NCI-H345 (cell line): ENCODE results near the gene POP5.

ENCODE experiments used
- DNase-seq: peaks from one replicate; lab custom pipeline; 2025; lab: John Stamatoyannopoulos, UW

The POP5 gene

DNA sequence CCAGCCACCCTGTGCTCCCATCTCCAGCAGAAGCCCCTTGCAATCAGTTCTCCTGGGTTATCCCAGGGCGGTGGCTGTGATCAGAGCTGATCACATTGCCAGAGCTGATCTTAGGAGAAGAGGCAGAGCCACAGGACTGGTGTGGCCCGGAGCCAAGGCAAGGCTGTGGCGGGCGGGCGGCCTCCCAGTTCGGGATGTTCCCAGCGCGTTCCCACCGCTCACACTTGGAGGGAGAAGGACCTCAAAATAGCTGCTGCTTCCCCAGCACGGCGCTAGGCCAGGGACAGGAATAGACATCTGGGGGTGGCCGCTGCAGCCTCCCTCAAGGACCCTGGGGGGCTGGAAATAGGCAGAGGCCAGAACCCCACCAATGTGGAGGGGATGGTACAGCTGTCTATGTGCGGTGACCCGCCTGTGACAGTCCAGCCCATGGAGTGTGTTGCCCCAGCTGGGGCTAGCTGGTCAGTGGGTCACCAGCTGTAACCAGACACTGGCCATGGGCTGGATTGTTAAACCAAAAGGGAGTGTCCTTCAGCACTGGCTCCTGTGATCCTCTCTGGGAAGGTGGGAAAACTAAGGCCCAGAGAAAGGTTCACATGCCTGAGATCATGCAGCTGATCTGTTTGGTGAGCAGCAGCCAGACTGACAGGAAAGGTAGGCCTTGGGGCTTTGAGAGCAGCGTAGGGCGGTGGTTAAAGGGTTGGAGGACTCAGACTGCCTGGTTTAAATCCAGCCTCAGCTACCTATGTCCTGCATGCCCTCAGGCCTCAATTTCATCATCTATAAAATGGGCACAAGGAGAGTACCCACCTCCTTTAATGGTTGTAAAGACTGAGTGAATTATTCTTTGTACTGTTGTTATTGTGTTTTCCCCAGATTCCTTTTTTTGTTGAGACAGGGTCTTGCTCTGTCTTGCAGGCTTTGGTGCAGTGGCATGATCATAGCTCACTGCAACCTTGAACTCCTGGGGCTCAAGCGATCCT lies 8.0 kb upstream of the POP5 start:
- DNase-seq, result no peak

DNA sequence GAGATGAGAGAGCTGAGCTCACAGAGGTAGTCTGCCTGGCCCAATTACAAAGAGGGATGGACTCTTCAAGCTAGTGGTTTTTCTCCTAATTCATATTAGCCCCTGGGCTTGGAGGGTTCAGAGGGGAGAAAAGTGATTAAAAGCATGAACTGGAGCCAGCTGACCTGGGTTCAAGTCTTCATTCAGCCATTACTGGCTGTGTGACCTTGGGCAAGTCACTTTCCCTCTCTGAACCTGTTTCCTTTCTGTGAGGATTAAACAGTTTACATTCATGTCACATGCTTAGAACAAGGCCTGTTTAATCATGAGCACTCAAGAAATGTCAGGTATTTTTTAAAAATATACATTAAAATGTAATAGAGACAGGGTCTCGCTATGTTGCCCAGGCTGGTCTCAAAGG lies 7.2 kb upstream of the POP5 start:
- no peak for DNase-seq

DNA sequence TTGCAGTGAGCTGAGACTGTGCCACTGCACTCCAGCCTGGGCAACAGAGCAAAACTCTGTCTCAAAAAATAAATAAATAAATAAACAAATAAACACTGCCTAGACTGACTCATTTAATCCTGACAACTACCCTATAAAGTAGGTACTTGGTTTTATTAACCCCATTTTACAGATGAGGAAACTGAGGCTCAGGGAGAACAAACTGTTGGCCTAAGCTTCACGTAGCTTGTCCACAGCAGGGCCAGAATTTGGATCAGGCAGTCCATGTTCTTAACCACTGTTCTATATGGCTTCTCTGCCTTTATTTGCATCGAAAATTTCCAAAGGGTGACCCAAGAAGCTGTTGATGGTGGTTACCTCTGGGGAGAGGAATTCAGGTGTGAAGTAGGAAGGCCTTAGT lies 5.7 kb upstream of the POP5 start:
- DNase-seq, result no peak

DNA sequence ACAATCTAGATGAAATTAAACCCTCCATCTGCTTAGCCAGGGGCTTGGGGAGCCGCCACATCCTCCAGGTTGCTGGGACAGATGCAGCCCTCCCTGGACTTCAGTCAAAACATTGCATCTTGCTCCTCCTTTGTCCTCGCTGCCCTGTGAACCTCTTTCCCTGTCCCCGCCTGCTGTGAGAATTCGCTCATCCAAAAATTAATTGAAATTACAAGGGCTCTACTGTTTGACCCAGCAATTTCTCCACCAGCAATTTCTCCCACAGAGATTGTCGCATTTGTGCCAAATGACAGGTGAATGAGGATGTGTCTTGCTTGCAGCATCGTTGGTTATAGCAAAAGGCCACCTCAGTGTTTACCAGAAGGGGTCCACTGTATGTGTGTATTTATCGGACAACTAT lies 5.0 kb upstream of the POP5 start:
- DNase-seq, result no peak

DNA sequence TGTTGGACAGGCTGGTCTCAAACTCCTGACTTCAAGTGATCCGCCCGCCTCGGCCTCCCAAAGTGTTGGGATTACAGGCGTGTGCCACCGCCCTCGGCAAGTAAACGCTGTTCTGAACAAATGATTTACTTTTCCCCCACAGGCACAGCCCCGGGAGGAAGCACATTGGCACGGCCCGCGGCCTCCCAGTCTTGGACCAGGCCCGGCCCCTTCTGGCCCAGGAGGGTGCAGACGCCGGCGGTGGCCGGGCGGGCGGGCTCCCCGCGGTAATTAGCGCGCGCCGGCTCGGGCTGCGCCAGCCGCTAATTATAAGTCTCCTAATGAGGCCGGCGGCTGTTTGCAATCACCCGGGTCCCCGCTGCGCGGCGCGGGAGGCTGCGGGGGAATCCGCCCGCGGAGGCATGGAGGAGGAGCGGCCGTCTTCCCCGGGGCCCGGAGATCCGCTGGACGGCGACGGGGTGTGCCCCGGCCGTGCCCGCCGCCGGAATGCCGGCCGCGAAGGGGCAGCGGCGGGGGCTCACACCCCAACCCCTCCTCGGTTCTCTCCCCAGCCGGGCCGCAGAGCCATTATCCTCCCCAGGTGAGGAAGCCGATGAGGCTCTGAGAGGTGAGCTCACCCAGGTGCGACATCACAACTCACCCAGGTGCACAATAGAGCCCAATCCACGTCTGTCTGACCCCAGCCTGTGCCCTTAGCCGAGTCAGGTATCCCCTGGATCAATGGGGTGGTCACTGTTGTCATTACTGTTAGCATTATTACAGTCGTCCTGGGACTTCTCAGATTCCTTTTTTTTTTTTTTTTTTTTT lies 3.3 kb upstream of the POP5 start:
- peak; percentile 25 for DNase-seq

DNA sequence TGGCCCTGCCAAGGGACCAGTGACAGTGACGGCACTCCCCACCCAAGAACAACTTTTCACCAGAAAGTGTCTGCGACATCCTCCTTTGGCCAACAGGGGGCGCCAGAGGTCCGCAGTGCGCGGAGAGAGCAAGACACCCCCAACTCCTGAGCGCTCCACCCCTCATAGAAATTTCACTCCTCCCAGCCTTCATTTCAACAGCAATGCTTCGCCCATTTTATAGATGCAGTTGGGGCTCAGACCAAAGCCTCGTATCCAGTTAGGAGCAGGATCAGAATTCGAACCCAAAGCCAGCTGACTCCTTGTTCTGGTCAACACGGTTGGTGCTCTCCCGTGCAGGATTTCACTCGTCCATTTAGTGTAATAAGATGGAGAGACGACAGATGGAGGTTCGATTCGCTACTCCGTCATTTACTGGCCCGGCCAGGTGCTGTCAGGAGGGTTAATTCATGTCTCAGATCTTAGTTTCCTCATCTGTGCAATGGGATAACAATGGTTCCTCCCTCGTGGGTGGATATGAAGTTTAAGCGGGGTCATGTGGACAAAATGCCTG lies 2.4 kb upstream of the POP5 start:
- DNase-seq, result peak; percentile 75

DNA sequence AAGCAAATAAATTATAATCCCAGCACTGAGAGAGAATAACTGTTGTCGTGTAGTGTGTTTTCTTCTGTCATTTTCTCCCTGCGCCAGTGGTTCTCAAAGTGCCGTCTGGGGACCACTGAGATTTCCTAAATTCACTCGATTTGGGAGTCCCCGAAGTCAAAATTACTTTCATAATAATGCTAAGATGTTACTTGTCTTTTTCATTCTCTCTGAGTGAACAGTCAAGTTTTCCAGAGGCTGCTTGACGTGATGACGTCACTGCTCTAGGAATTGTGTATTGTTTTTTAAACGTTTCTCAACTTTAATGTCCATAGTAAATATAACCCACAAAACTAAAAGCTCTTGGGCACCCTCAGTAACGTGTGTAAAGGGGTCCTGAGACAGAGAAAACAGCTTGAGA lies 796 bp upstream of the POP5 start:
- DNase-seq, result no peak

DNA sequence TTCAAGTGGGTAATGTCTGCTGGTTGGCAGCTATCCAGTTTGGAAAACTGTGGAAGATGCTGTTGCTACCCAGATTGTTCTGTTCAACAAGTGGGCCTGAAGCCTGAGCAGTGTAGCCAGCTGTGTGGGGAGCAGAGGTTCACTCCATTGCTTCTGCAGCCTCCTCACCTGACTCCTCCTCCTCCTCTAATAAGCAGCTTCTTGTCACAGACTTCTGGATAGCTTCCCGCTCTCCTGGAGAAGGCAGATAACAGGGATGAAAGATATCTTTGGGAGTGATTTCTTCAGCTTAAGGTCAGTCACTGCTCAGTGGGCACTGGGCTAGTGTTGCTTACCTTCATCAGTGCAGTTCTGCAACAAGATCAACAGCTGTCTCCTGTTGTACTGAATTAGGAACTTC lies 2.0 kb downstream of the POP5 start:
- peak; percentile 11 for DNase-seq

DNA sequence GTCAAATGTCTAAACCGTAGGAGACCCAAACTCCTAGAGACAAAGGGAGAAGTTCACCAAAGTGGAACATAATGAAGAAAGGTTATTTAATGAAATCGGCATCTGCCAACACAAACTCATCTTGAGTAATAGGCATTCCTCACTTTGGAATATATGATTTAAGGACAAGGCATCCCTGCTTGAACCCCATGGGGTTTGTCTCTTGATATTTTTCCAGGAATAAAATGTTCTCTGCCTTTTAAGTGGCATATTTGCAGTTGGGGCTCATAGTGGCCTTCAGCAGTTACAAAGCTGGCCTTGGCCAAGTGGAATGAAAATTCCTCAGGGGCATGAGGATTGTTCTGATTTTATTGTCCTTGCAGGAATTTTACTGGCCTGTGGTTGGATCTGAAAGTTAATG lies 7.1 kb downstream of the POP5 start:
- DNase-seq, result no peak

DNA sequence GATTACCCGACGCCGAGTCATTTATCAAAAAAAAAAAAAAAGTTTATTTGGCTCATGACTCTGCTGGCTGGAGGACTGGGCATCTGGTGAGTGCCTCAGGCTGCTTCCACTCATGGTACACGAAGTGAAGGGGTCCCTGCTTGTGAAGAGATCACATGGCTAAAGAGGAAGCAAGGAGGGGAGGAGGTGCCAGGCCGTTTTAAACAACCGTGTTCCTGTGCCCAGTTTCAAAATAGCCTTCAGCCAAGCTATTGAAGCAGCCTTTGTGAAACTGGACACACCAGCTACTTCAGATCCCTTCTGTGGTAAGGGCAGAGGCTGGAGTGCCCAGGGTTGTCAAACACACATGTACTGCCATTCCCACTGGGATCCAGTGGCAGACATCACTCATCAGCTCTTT lies 7.6 kb downstream of the POP5 start:
- DNase-seq, result no peak

DNA sequence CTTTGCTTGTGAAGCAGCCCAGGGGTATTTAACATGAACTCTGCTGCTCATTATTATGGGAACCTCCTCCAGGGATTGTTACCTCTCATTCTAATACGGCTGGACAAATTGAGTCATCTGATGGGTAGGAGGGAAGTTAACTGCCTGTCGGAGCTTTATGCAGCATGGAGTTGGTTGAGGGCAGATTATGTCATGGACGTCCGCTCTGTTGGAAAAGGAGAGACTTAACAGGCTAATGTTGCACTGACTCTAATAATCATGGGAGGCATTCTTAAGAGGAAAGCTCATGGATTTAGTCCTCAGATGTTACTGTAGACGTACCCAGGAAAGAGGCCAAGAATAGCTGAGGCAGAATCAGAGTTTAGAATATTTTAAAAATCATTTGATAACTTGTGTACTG lies 9.9 kb downstream of the POP5 start:
- no peak for DNase-seq

DNA sequence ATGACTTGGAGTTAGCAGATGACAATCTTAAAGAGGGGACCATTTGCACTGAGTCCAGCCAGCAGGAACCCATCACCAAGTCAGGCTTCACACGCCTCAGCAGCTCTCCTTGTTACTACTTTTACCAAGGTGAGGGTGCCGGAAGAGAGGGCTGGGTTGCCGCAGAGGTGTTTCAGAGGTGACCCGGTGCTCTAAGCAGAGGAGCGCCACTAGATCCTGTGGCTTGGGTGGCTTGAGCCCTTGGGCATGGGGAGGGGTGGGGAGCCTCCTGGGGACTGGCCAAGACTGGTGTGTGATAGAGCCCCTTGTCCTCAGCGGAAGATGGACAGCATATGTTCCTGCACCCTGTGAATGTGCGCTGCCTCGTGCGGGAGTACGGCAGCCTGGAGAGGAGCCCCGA lies 17.7 kb downstream of the POP5 start:
- DNase-seq, result no peak

DNA sequence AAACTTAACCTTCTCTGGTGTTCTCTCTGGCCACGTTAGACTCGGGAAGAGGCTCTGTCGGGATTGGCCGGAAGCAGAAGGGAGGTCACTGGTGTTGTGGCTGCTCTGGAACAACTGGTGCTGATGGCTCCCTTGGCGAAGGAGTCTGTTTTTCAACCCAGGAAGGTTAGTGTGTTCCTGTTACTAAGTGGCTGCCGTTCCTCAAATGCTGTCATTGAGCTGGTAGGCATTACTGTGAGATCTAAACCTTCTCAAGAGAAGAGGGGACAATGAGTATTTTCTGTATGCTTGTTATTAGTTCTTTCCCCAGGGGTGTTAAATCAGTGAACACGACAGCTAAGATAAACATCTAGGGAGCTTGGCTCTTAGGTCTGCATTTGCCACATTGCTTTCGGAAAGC lies 18.3 kb downstream of the POP5 start:
- no peak for DNase-seq

DNA sequence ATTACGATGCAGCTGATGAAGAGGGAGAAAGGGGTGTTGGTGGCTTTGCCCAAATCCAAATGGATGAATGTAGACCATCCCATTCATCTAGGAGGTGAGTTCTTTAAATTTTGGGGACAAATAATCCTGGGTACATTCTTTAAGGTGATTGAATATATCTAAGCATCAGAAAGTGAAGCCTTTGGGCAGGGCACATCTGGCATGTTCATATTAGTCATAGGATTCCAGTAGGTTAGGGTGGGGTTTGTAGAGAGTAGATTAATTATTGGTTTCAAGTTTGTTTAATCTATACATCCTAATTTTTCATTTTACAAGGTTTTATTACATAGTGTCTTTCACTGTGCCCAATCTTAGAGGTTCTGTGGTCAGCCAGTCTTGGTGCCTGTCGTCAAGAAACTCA lies 23.6 kb downstream of the POP5 start:
- no peak for DNase-seq

DNA sequence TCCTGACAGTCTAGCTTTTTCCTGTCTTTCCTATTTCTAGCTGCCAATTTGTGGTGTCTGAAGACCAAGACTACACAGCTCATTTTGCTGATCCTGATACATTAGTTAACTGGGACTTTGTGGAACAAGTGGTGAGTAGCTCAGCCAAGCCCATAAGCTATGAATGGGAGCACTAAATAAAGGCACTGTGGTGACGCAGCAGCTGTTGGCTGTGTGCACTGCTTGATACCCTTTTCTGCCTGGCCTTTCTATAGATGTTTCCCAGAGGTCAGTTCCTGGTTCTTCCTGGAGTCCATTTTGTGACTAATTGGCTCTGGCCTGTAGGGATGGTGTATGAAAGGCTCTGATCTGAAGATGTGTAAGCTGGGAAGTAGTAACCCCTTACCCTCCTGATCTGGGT lies 26.5 kb downstream of the POP5 start:
- DNase-seq, result no peak

DNA sequence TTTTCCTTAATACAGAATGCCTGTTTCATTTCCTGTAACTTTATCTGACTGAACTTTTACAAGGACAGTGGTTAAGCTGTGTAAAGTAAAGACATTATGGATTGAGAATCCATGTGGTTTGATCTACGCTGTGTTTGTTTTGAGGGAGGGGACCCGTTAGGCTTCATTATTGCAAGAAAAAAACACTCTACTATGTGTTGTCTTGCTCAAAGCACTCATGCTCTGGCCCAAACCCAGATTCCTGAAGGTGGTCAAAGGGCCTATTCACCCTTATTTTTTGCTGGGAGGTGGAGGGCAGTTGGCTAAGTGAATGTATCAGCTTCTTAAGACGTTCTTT lies 35.2 kb downstream of the POP5 start:
- DNase-seq, result no peak

DNA sequence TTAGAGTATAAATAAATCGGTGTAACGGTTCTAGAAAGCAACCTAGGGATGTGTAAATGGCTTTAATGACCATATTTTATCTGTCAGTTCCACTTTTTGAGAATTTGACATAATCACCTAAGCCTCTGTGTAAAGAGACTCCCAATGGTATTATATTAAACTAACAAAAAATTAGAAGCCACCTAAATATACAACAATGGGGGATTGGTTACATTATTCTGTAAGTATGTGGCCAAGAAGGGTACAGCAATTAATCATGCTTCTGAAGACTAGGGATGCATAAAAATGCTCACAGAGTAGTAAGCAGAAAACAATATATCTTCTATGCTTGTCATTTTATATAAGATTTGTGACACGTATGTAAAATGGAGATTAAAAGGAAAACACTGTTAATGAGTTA lies 36.5 kb downstream of the POP5 start:
- no peak for DNase-seq

DNA sequence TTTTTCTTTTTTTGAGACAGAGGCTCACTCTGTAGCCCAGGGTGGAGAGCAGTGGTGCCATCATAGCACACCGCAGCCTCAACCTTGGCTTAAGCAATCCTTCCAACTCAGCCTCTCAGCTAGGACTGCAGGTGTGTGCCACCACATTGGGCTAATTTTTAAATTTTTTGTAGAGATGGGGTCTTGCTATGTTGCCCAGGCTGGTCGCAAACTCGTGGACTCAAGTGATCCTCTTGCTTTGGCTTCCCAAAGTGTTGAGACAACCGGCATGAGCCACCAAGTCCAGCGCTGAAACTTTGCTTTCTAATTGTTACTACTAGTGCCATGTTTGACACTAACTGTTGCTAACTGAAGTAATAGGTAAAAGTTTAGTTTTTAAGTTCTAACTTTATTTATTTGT lies 39.0 kb downstream of the POP5 start:
- DNase-seq, result no peak

DNA sequence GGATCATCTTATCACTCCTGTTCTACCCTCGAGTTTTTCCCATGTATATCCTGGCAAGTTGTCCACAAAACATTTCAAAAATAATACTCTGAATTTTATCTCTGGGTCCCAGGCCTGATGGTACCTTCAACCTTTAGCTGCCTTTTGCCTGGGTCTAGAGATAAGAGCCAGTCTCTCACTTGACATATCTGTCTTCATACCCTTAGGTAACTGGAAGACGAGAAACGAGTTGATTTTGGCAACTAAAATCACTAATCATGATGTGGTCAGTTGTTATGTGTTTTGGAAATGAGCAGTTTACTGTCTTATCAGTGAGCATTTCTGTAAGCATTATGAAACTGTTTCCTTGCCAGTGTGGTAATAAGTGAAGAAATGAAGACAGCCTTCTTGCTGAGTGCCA lies 40.8 kb downstream of the POP5 start:
- DNase-seq, result no peak

DNA sequence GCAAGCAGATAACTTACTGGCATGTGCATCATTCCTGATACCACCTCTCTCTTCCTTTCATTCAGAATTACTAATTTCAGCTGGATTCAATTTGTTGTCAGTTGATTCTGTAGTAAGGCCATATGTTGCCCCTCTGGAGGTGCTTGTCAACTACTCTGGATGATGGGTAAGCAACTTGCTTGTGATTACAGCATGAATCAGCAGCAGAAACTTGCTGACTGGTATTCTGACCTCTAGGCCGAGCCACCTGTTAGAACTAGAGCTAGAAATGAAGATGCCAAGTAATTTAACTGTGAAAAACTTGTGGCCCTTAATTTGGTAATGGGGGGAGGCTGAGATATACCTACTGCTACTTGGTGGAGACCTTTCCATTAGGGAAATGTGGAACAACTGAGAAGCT lies 41.9 kb downstream of the POP5 start:
- DNase-seq, result no peak

DNA sequence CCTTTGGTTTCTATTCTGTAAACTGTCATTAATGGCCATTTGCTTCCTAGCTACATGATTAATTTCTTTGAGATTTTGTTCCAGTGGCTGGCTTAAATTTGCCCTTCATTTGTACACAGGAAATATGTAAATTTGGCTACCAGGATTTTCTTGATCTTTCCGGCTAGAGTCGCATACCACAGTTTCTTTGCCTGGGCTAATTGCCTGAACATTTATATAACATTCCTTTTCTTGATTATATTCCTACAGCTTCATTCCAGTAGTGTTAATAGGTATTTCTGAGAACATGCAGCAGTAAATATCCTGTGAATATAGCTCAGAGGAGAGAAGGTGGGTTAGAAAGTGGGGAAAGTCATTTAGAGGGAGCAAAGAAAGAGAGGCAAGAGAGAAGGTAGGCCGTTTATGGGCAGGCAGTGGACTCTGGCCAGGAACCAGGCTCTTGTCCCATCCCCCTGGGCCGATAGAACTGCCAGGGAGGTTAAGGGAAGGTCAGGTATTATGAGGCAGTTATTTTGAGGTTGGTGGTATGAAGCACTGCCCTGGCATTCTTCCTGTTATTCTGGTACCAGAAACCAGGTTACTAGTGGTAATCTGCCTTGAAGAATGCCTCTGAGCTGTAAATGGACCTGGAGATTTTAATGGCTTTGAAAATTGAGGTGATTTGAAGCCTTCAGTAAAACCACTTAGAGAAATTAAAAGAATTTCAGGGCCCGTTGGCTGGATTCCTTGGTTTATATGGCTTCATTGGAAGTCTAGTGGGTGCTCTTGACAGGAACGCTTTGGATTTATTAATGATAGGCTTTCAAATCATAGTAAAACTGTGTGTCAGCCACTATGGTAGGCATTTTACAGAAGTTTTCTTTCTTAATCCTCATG lies 42.7 kb downstream of the POP5 start:
- no peak for DNase-seq

DNA sequence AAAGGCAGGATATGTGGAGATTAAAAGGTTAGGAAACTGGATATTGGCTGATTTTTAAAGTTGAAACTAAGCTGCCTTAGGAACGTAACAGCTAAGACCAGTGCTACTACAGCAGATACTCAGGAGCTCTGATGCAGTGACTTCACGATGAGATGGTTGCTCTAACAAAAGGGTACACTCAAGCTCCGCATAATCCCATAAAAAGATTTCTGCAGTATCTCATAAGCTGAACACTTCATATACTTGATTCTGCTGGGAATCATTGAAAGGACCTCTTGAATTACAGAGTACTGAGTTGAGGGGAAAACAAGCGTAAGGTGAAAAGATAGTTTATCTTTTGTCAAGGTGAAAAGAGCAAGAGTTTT lies 43.4 kb downstream of the POP5 start:
- DNase-seq, result no peak
